CD14-positive monocyte (primary cell): ENCODE results near the gene MORN5. TPM values are rescaled to one million over a fixed set of nuclear protein-coding genes. Genes with fewer than 3 reads are reported as not detected.
"Not testable (repeated sequence)": the region's sequence is repeated elsewhere in the genome, so short reads cannot be mapped to it uniquely, and the experiment has no call there.

Experiments used
- DNase-seq, 3 donors: peaks; one replicate each; pipeline ENCODE4 v3.0.0-alpha.2; 2011 to 2022
- H2AFZ ChIP-seq: 2 replicates; pipeline ENCODE4 v1.6.0; 2012; ENCODE audit warnings: mild to moderate bottlenecking, low read depth, low read length, inconsistent platforms; ENCODE audit not compliant: insufficient read depth, poor library complexity, severe bottlenecking
- H3K27ac ChIP-seq, 2 donors: 1 replicate in 1 of 2; 2 replicates in 1 of 2; pipeline ENCODE4 v1.5.1; 2012 to 2013; ENCODE audit warnings: low read length in 2 of 2, control low read depth in 1 of 2, inconsistent platforms in 1 of 2, low read depth in 1 of 2, mild to moderate bottlenecking in 1 of 2
- H3K27me3 ChIP-seq, 2 donors: one replicate each; pipeline versions ENCODE4 v1.6.0 to v1.6.1; 2011 to 2013; ENCODE audit warnings: low read length in 2 of 2; ENCODE audit not compliant: control insufficient read depth in 2 of 2, insufficient read depth in 2 of 2
- H3K36me3 ChIP-seq, 2 donors: replicated peaks in 1 of 2; 1 replicate in 1 of 2; 2 replicates in 1 of 2; pipeline versions ENCODE4 v1.5.1 to v1.6.1; 2012 to 2013; ENCODE audit warnings: low read length in 2 of 2, control low read depth in 1 of 2, inconsistent platforms in 1 of 2, mild to moderate bottlenecking in 1 of 2; ENCODE audit not compliant: insufficient read depth in 2 of 2, control insufficient read depth in 1 of 2
- H3K4me1 ChIP-seq, 2 donors: 1 replicate in 1 of 2; 2 replicates in 1 of 2; pipeline versions ENCODE4 v1.5.1 to v1.6.1; 2012 to 2013; ENCODE audit warnings: low read length in 2 of 2, control low read depth in 1 of 2, inconsistent platforms in 1 of 2, mild to moderate bottlenecking in 1 of 2, moderate library complexity in 1 of 2; ENCODE audit not compliant: insufficient read depth in 2 of 2, control insufficient read depth in 1 of 2
- H3K4me2 ChIP-seq: replicated peaks from 2 replicates; pipeline ENCODE3; 2012; ENCODE audit warnings: low read length, moderate library complexity, mild to moderate bottlenecking; ENCODE audit not compliant: poor library complexity, severe bottlenecking; ENCODE audit errors: extremely low read depth
- H3K4me3 ChIP-seq, 3 experiments: fragments of 200-600 bp in 1 of 3; sonication (generic) in 1 of 3; replicated peaks in 1 of 3; 1 replicate in 2 of 3; 2 replicates in 1 of 3; pipeline ENCODE4 v1.5.1; 2011 to 2013; ENCODE audit warnings: low read length in 3 of 3, mild to moderate bottlenecking in 3 of 3, control low read depth in 2 of 3, low read depth in 2 of 3, inconsistent platforms in 1 of 3, moderate library complexity in 1 of 3
- H3K79me2 ChIP-seq: 2 replicates; pipeline ENCODE4 v1.6.0; 2012; ENCODE audit warnings: mild to moderate bottlenecking, control low read depth, inconsistent platforms, low read length, moderate library complexity; ENCODE audit not compliant: insufficient read depth
- H3K9ac ChIP-seq: 2 replicates; pipeline ENCODE4 v1.6.0; 2017; ENCODE audit warnings: low read length, mild to moderate bottlenecking; ENCODE audit not compliant: insufficient read depth, poor library complexity, severe bottlenecking
- H3K9me3 ChIP-seq, 2 donors: replicated peaks in 1 of 2; 1 replicate in 1 of 2; 2 replicates in 1 of 2; pipeline versions ENCODE4 v1.5.1 to v1.6.1; 2012 to 2013; ENCODE audit warnings: low read length in 2 of 2, control low read depth in 1 of 2; ENCODE audit not compliant: control insufficient read depth in 1 of 2, insufficient read depth in 1 of 2
- H4K20me1 ChIP-seq: 2 replicates; pipeline ENCODE4 v1.6.0; 2012; ENCODE audit warnings: mild to moderate bottlenecking, low read length, control low read depth, moderate library complexity; ENCODE audit not compliant: insufficient read depth
- H3K27ac Mint-ChIP-seq, 7 donors: one replicate each; pipeline ENCODE4 v1.8.0; 2020; ENCODE audit warnings: mild to moderate bottlenecking in 7 of 7, mixed read lengths in 7 of 7, moderate library complexity in 6 of 7, inconsistent platforms in 2 of 7
- H3K27me3 Mint-ChIP-seq, 3 donors: one replicate each; pipeline ENCODE4 v1.8.0; 2021 to 2022; ENCODE audit warnings: low read depth in 3 of 3, mild to moderate bottlenecking in 3 of 3, mixed read lengths in 3 of 3, moderate library complexity in 3 of 3, inconsistent platforms in 1 of 3
- H3K36me3 Mint-ChIP-seq, 2 donors: one replicate each; pipeline ENCODE4 v1.8.0; 2020; ENCODE audit warnings: mixed read lengths in 2 of 2, inconsistent platforms in 1 of 2, mild to moderate bottlenecking in 1 of 2
- H3K4me1 Mint-ChIP-seq: one replicate; pipeline ENCODE4 v1.8.0; 2020; ENCODE audit warnings: mild to moderate bottlenecking, mixed read lengths
- H3K4me3 Mint-ChIP-seq, 2 donors: one replicate each; pipeline ENCODE4 v1.8.0; 2020; ENCODE audit warnings: mild to moderate bottlenecking in 2 of 2, mixed read lengths in 2 of 2, moderate library complexity in 1 of 2
- H3K9me3 Mint-ChIP-seq, 7 donors: one replicate each; pipeline ENCODE4 v1.8.0; 2020 to 2022; ENCODE audit warnings: mixed read lengths in 7 of 7, mild to moderate bottlenecking in 6 of 7, moderate library complexity in 6 of 7, inconsistent platforms in 2 of 7
- CTCF ChIP-seq: fragments of 200-600 bp; IDR thresholded peaks from one replicate; pipeline ENCODE4 v1.8.0; 2022; ENCODE audit warnings: antibody characterized with exemption, mild to moderate bottlenecking
- WGBS: methylation state at CpG from one replicate; pipeline ENCODE4 v1.1.5; 2013; ENCODE audit warnings: missing lambda C conversion rate; ENCODE audit not compliant: insufficient coverage; 5-methylcytosine and 5-hydroxymethylcytosine counted together
- intact Hi-C, 2 donors: fragments of 100-400 bp; cut with micrococcal nuclease; formaldehyde crosslinking; loops; one replicate each; pipeline versions ENCODE4 v1.15.0 to v1.15.1; 2023
- polyA plus RNA-seq, 3 donors: library from polyadenylated mRNA; depleted of rRNA in 1 of 3; unstranded in 2 of 3; stranded (reverse) in 1 of 3; fragments of 300-500 nt in 2 of 3; fragments of >200 nt in 1 of 3; fragmentation: Illumina TruSeq in 2 of 3; gene quantifications; 1 replicate in 2 of 3; 2 replicates in 1 of 3; pipeline ENCODE4 v1.2.3, GENCODE V29; 2012 to 2021

MORN5 gene
- polyA plus RNA-seq, 3 donors: not detected

- Histone ChIP-seq H3K36me3 (no peaks in the 10 kb centered on the region), H3K4me1 (no peaks in the 10 kb centered on the region), H3K27me3 (no peaks in the 10 kb centered on the region), H3K4me2 (no peak overlapping the region), H3K27ac (no peak overlapping the region), H3K4me3 (no peak overlapping the region), H4K20me1 (no peaks in the 10 kb centered on the region), H3K79me2 (no peaks in the 10 kb centered on the region), H3K9me3 (peaks cover 0 to 9% of the 10 kb centered on the region in 2 donors), H2AFZ (no peak overlapping the region), H3K9ac (no peak overlapping the region)
- H3K27me3 Mint-ChIP-seq: peaks cover 2 to 14% (median 4%) of the 10 kb centered on the region in 3 donors
- DNase-seq: no peak
- H3K36me3 Mint-ChIP-seq: no peaks in the 10 kb centered on the region
- H3K27ac Mint-ChIP-seq: no peak overlapping the region
- no peak overlapping the region for H3K4me3 Mint-ChIP-seq
- no peak for TF ChIP-seq CTCF
- 78% methylated on average over 2 of the region's 4 CpGs for WGBS
- peaks cover 0 to 8% (median 5%) of the 10 kb centered on the region in 7 donors for H3K9me3 Mint-ChIP-seq
- H3K4me1 Mint-ChIP-seq: no peaks in the 10 kb centered on the region
- intact Hi-C loops: no loop called here
Measured at GRCh38 chr9:122116040-122116439, 43.7 kb upstream of the MORN5 start.

GRCh38 chr9:122116448-122117173 lies 43.1 kb upstream of the MORN5 start:
- no peak for DNase-seq
- H3K9ac ChIP-seq: no peak overlapping the region
- H3K36me3 ChIP-seq: no peaks in the 10 kb centered on the region
- H3K79me2 ChIP-seq: no peaks in the 10 kb centered on the region
- H3K9me3 Mint-ChIP-seq: peaks cover 0 to 8% (median 5%) of the 10 kb centered on the region in 7 donors
- intact Hi-C loops: no loop called here
- H4K20me1 ChIP-seq: no peaks in the 10 kb centered on the region
- H3K4me1 ChIP-seq: no peaks in the 10 kb centered on the region
- H3K27ac ChIP-seq: no peak overlapping the region
- 99% methylated on average over 7 of the region's 10 CpGs for WGBS
- H3K27me3 ChIP-seq: no peaks in the 10 kb centered on the region
- TF ChIP-seq CTCF: no peak
- peak overlapping the region in 1 of 7 donors; percentile 13 for H3K27ac Mint-ChIP-seq
- H3K4me3 ChIP-seq: no peak overlapping the region
- H2AFZ ChIP-seq: no peak overlapping the region
- no peaks in the 10 kb centered on the region for H3K4me1 Mint-ChIP-seq
- H3K4me2 ChIP-seq: no peak overlapping the region
- H3K27me3 Mint-ChIP-seq: peaks cover 2 to 14% (median 4%) of the 10 kb centered on the region in 3 donors
- peaks cover 0 to 9% of the 10 kb centered on the region in 2 donors for H3K9me3 ChIP-seq
- H3K4me3 Mint-ChIP-seq: no peak overlapping the region
- H3K36me3 Mint-ChIP-seq: no peaks in the 10 kb centered on the region

- H3K9ac ChIP-seq, H3K4me3 ChIP-seq, H3K4me3 Mint-ChIP-seq, H4K20me1 ChIP-seq, H3K27ac ChIP-seq, H3K36me3 Mint-ChIP-seq, H3K9me3 ChIP-seq, H3K4me1 ChIP-seq, H3K27me3 ChIP-seq, H2AFZ ChIP-seq, H3K79me2 ChIP-seq, intact Hi-C loops, H3K4me2 ChIP-seq, H3K4me1 Mint-ChIP-seq, H3K36me3 ChIP-seq, H3K27ac Mint-ChIP-seq, H3K9me3 Mint-ChIP-seq: not testable (repeated sequence)
- 94% methylated on average over 3 of the region's 9 CpGs for WGBS
- H3K27me3 Mint-ChIP-seq: peaks cover 2 to 14% (median 4%) of the 10 kb centered on the region in 3 donors
- peak in 1 of 3 donors; percentile 59 for DNase-seq
Measured at GRCh38 chr9:122117241-122117640, 42.5 kb upstream of the MORN5 start.
